Caco-2 (cell line): ENCODE measurements around the gene TRABD2A. TPM values are rescaled to one million over a fixed set of nuclear protein-coding genes. Genes with fewer than 3 reads are reported as not detected.

ENCODE experiments used
- BruUV-seq: library from RNA; stranded (reverse); fragments of 400-500 nt; replicated peaks from 2 replicates; lab custom pipeline; 2021; lab: Mats Ljungman, UMichigan
- CTCF ChIA-PET: fragments of 300-600 bp; sonication (Branson Sonifier 250); formaldehyde crosslinking; loops from one replicate; lab custom pipeline; 2022; ENCODE audit warnings: antibody characterized with exemption; lab: Charles Lee
- POLR2A ChIA-PET: fragments of 300-600 bp; sonication (Branson Sonifier 250); formaldehyde crosslinking; loops from one replicate; lab custom pipeline; 2022; ENCODE audit warnings: antibody characterized with exemption; lab: Charles Lee
- DNase-seq, 2 experiments: peaks; one replicate each; pipeline versions ENCODE4 v3.0.0 to v3.0.0-alpha.2; 2020 to 2022
- H3K27me3 ChIP-seq: replicated peaks from 2 replicates; pipeline ENCODE4 v1.6.0; 2011; ENCODE audit warnings: low read length; ENCODE audit not compliant: control insufficient read depth, insufficient read depth
- H3K36me3 ChIP-seq: 2 replicates; pipeline ENCODE4 v1.5.1; 2011; ENCODE audit warnings: low read length; ENCODE audit not compliant: control insufficient read depth, insufficient read depth
- H3K4me1 ChIP-seq: fragments of 250-450 bp; sonication (Bioruptor Pico); 2 replicates; pipeline ENCODE4 v1.5.1; 2020; ENCODE audit warnings: mild to moderate bottlenecking
- H3K4me3 ChIP-seq: 2 replicates; pipeline ENCODE4 v1.5.1; 2011; ENCODE audit warnings: low read depth, mild to moderate bottlenecking, control low read depth, low read length
- H3K9me3 ChIP-seq: fragments of 250-450 bp; sonication (Bioruptor Pico); 2 replicates; pipeline ENCODE4 v1.5.1; 2020; ENCODE audit warnings: mild to moderate bottlenecking, moderate library complexity
- H3K27ac Mint-ChIP-seq: one replicate; pipeline ENCODE4 v1.8.0; 2022; ENCODE audit warnings: mixed read lengths; ENCODE audit not compliant: unreplicated experiment
- H3K27me3 Mint-ChIP-seq: one replicate; pipeline ENCODE4 v1.8.0; 2022; ENCODE audit warnings: mixed read lengths; ENCODE audit not compliant: insufficient read depth, unreplicated experiment
- H3K36me3 Mint-ChIP-seq: one replicate; pipeline ENCODE4 v1.8.0; 2022; ENCODE audit warnings: mild to moderate bottlenecking, mixed read lengths; ENCODE audit not compliant: insufficient read depth, unreplicated experiment
- H3K4me1 Mint-ChIP-seq: one replicate; pipeline ENCODE4 v1.8.0; 2022; ENCODE audit warnings: low read depth, mixed read lengths; ENCODE audit not compliant: unreplicated experiment
- H3K4me3 Mint-ChIP-seq: one replicate; pipeline ENCODE4 v1.8.0; 2022; ENCODE audit warnings: mild to moderate bottlenecking, moderate library complexity, mixed read lengths; ENCODE audit not compliant: unreplicated experiment
- H3K9me3 Mint-ChIP-seq: one replicate; pipeline ENCODE4 v1.8.0; 2022; ENCODE audit warnings: mixed read lengths; ENCODE audit not compliant: unreplicated experiment
- CTCF ChIP-seq, 2 experiments: fragments of 200-600 bp in 1 of 2; IDR thresholded peaks; 1 replicate in 1 of 2; 2 replicates in 1 of 2; pipeline versions ENCODE4 v1.5.1 to v1.8.0; 2011 to 2022; ENCODE audit warnings: antibody characterized with exemption in 1 of 2, control low read depth in 1 of 2, inconsistent platforms in 1 of 2, low read depth in 1 of 2, low read length in 1 of 2, mild to moderate bottlenecking in 1 of 2, moderate library complexity in 1 of 2; ENCODE audit not compliant: insufficient read depth in 1 of 2, severe bottlenecking in 1 of 2, unreplicated experiment in 1 of 2
- intact Hi-C: fragments of 100-400 bp; cut with micrococcal nuclease; formaldehyde crosslinking; loops from one replicate; pipeline ENCODE4 v1.10.0; 2022; ENCODE audit not compliant: unreplicated experiment
- total RNA-seq: library from RNA; stranded (reverse); gene quantifications from 2 replicates; pipeline ENCODE4 v1.2.3, GENCODE V29; 2022

Gene TRABD2A
- total RNA-seq, 1 experiment from 2014 or later = 1.4 TPM

GRCh38 chr2:84788027-84788426, 92.9 kb downstream of the TRABD2A start:
- H3K4me3 Mint-ChIP-seq = no peak overlapping the region
- H3K27me3 ChIP-seq = no peaks in the 10 kb centered on the region; the same call in none of the 2 replicates
- ChIA-PET POLR2A (no interaction called here), CTCF (no interaction called here)
- H3K27me3 Mint-ChIP-seq = peaks cover 9% of the 10 kb centered on the region
- TF ChIP-seq CTCF (IDR thresholded peaks at IDR 0.05; ENCODE audit: insufficient read depth in 1 of 2, low read depth in 1 of 2, low read length in 1 of 2, severe bottlenecking in 1 of 2, unreplicated experiment in 1 of 2) = no peak
- intact Hi-C loops = no loop called here
- DNase-seq = no peak
- no peaks in the 10 kb centered on the region for H3K4me1 Mint-ChIP-seq
- no peak overlapping the region for H3K4me3 ChIP-seq
- no peaks in the 10 kb centered on the region for H3K4me1 ChIP-seq
- H3K9me3 ChIP-seq = no peaks in the 10 kb centered on the region
- no peaks in the 10 kb centered on the region for H3K36me3 ChIP-seq
- no TSS peak for BruUV-seq
- H3K9me3 Mint-ChIP-seq = peaks cover 9% of the 10 kb centered on the region
- H3K27ac Mint-ChIP-seq = no peak overlapping the region
- H3K36me3 Mint-ChIP-seq = no peaks in the 10 kb centered on the region

GRCh38 chr2:84786601-84787000, 94.3 kb downstream of the TRABD2A start:
- Histone ChIP-seq H3K36me3 (no peaks in the 10 kb centered on the region), H3K27me3 (no peaks in the 10 kb centered on the region; the same call in none of the 2 replicates), H3K4me3 (no peak overlapping the region), H3K4me1 (no peaks in the 10 kb centered on the region), H3K9me3 (no peaks in the 10 kb centered on the region)
- DNase-seq = no peak
- Mint-ChIP-seq H3K9me3 (no peaks in the 10 kb centered on the region), H3K36me3 (no peaks in the 10 kb centered on the region), H3K27me3 (peaks cover 6% of the 10 kb centered on the region), H3K27ac (no peak overlapping the region), H3K4me3 (no peak overlapping the region), H3K4me1 (no peaks in the 10 kb centered on the region)
- intact Hi-C loops = no loop called here
- TF ChIP-seq CTCF (IDR thresholded peaks at IDR 0.05; ENCODE audit: insufficient read depth in 1 of 2, low read depth in 1 of 2, low read length in 1 of 2, severe bottlenecking in 1 of 2, unreplicated experiment in 1 of 2) = no peak
- BruUV-seq = no TSS peak
- CTCF ChIA-PET = no interaction called here
- POLR2A ChIA-PET = interaction anchor here (0.7 kb wide), 1 partner anchor 703 kb away, joined by 8 read pairs; no protein-coding TSS in a partner anchor

GRCh38 chr2:84785950-84786349, 94.9 kb downstream of the TRABD2A start:
- no peaks in the 10 kb centered on the region for H3K9me3 Mint-ChIP-seq
- H3K4me3 Mint-ChIP-seq = no peak overlapping the region
- H3K4me3 ChIP-seq = no peak overlapping the region
- POLR2A ChIA-PET = no interaction called here
- BruUV-seq = no TSS peak
- no peaks in the 10 kb centered on the region for H3K9me3 ChIP-seq
- CTCF ChIA-PET = no interaction called here
- H3K27me3 Mint-ChIP-seq = peaks cover 6% of the 10 kb centered on the region
- intact Hi-C loops = no loop called here
- no peaks in the 10 kb centered on the region for H3K36me3 ChIP-seq
- H3K4me1 Mint-ChIP-seq = no peaks in the 10 kb centered on the region
- no peak for TF ChIP-seq CTCF (IDR thresholded peaks at IDR 0.05; ENCODE audit: insufficient read depth in 1 of 2, low read depth in 1 of 2, low read length in 1 of 2, severe bottlenecking in 1 of 2, unreplicated experiment in 1 of 2)
- H3K36me3 Mint-ChIP-seq = no peaks in the 10 kb centered on the region
- no peaks in the 10 kb centered on the region; the same call in none of the 2 replicates for H3K27me3 ChIP-seq
- DNase-seq = no peak
- no peak overlapping the region for H3K27ac Mint-ChIP-seq
- H3K4me1 ChIP-seq = no peaks in the 10 kb centered on the region
